PC-9 (cell line): Measurements from ENCODE around the gene OPN1LW.

Experiments used
- CTCF ChIP-seq: fragments of 200-600 bp; sonication (generic); conservative IDR thresholded peaks from 2 replicates; pipeline ENCODE4 v1.6.1; 2017; ENCODE audit warnings: mixed run types, antibody characterized with exemption, mild to moderate bottlenecking, moderate library complexity
- EZH2 ChIP-seq: fragments of 200-600 bp; sonication (generic); IDR thresholded peaks from 2 replicates; pipeline ENCODE4 v1.8.0; 2017; ENCODE audit warnings: antibody characterized with exemption, low read depth

GRCh38 chrX:154115750-154116149 lies 28.3 kb upstream of the OPN1LW start:
- TF ChIP-seq CTCF (no peak), EZH2 (no peak)
